GM12873 (cell line): Measurements from ENCODE around the gene DACT2.

Experiments
- CTCF ChIP-seq: IDR thresholded peaks from 2 replicates; pipeline ENCODE4 v1.5.1; 2012; ENCODE audit warnings: low read depth, mild to moderate bottlenecking, moderate library complexity, low read length, control low read depth; ENCODE audit not compliant: insufficient read depth; ENCODE audit errors: missing control alignments

The DACT2 gene

GRCh38 chr6:168341280-168341900 lies 21.8 kb upstream of the DACT2 start:
- TF ChIP-seq CTCF = no peak

DNA sequence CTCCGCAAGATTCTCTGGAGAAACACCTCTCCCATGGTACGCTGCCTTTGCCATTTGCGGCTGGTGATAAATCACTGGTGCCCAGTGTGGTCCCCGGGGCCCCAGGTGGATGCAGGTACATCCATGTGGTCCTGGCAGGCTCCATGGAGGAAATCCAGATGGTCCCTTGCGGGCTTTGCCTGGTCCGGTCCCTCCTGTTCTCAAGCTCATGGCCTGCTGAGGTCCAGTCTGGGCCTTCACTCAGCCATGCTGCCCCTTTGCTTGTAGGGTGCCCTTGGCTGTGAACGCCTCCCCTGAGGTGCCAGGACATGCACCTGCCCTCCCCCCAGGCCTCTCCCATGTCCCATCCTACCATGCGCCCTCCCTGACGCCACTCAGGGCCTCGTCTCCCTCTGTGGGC lies 21.2 kb upstream of the DACT2 start:
- TF ChIP-seq CTCF = no peak

- TF ChIP-seq CTCF = no peak
Measured at GRCh38 chr6:168338777-168339176, 19.2 kb upstream of the DACT2 start.

DNA sequence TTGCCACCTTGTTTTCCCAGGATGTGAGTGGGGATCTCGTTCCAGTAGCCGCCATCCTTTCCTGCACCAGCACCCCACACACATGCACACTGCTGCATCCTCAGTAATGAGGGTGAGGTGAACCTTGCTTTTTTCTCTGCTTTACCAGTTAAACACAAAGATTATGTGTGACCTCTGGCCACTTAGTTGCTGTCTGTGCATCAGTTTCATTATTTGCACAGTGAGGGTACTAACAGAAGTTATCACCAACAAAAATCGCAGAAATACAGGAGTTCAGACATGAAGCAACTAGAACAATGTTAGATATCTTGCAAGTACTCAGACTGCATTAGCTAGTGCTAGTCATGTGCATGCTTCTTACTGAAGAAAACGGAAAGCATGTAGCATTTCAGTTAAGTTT lies 17.4 kb upstream of the DACT2 start:
- no peak for TF ChIP-seq CTCF

- TF ChIP-seq CTCF = no peak
Measured at GRCh38 chr6:168333989-168334388, 14.4 kb upstream of the DACT2 start.

- no peak for TF ChIP-seq CTCF
Measured at GRCh38 chr6:168333491-168333890, 13.9 kb upstream of the DACT2 start.

GRCh38 chr6:168333039-168333438 lies 13.5 kb upstream of the DACT2 start:
- peak; percentile 31 for TF ChIP-seq CTCF
